SK-N-SH treated with all-trans-retinoic acid at 6 μM for 48 hours (cell line): Measurements from ENCODE around the gene NAT16.

Experiments used
- ARNTL ChIP-seq: fragments of 450-650 bp; formaldehyde crosslinking; IDR thresholded peaks from 2 replicates; pipeline ENCODE4 v1.5.0; 2020; ENCODE audit warnings: low read depth, mild to moderate bottlenecking, moderate library complexity, borderline replicate concordance
- CSDC2 ChIP-seq: fragments of 250-450 bp; sonication (Bioruptor Pico); IDR thresholded peaks from 2 replicates; pipeline ENCODE4 v1.5.0; 2020; ENCODE audit warnings: mild to moderate bottlenecking, moderate library complexity
- ESRRG ChIP-seq: fragments of 250-450 bp; sonication (Bioruptor Pico); IDR thresholded peaks from 2 replicates; pipeline ENCODE4 v1.6.1; 2021; ENCODE audit warnings: mild to moderate bottlenecking
- ISL1 ChIP-seq: fragments of 250-450 bp; sonication (Bioruptor Pico); IDR thresholded peaks from 2 replicates; pipeline ENCODE4 v2.1.2; 2022; ENCODE audit warnings: mild to moderate bottlenecking, moderate library complexity
- PPARA ChIP-seq: fragments of 250-450 bp; sonication (Bioruptor Pico); IDR thresholded peaks from 2 replicates; pipeline ENCODE4 v1.5.0; 2020; ENCODE audit warnings: mild to moderate bottlenecking, borderline replicate concordance
- SNAI2 ChIP-seq: fragments of 250-450 bp; sonication (Bioruptor Pico); IDR thresholded peaks from 2 replicates; pipeline ENCODE4 v1.5.0; 2020; ENCODE audit warnings: mild to moderate bottlenecking, moderate library complexity
- ZFP3 ChIP-seq: fragments of 250-450 bp; sonication (Bioruptor Pico); IDR thresholded peaks from 2 replicates; pipeline ENCODE4 v1.5.0; 2020; ENCODE audit warnings: mild to moderate bottlenecking, moderate library complexity
- ZFP30 ChIP-seq: fragments of 450-650 bp; formaldehyde crosslinking; IDR thresholded peaks from 2 replicates; pipeline ENCODE4 v1.5.0; 2022; ENCODE audit warnings: mild to moderate bottlenecking, moderate library complexity
- ZNF8 ChIP-seq: fragments of 450-650 bp; formaldehyde crosslinking; IDR thresholded peaks from 2 replicates; pipeline ENCODE4 v1.5.0; 2020; ENCODE audit warnings: mild to moderate bottlenecking, moderate library complexity
- TF ChIP-seq, protein P1 (sequence below): fragments of 250-450 bp; sonication (Bioruptor Pico); IDR thresholded peaks from 2 replicates; pipeline ENCODE4 v1.5.1; 2020; ENCODE audit warnings: low read depth, mild to moderate bottlenecking, moderate library complexity
- TF ChIP-seq, protein P2 (sequence below): fragments of 250-450 bp; sonication (Bioruptor Pico); IDR thresholded peaks from 2 replicates; pipeline ENCODE4 v1.8.0; 2020; ENCODE audit warnings: mild to moderate bottlenecking, moderate library complexity, borderline replicate concordance
- TF ChIP-seq, protein P3 (sequence below): fragments of 250-450 bp; sonication (Bioruptor Pico); IDR thresholded peaks from 2 replicates; pipeline ENCODE4 v1.8.0; 2021; ENCODE audit warnings: low read depth, mild to moderate bottlenecking, moderate library complexity, borderline replicate concordance

DNA sequence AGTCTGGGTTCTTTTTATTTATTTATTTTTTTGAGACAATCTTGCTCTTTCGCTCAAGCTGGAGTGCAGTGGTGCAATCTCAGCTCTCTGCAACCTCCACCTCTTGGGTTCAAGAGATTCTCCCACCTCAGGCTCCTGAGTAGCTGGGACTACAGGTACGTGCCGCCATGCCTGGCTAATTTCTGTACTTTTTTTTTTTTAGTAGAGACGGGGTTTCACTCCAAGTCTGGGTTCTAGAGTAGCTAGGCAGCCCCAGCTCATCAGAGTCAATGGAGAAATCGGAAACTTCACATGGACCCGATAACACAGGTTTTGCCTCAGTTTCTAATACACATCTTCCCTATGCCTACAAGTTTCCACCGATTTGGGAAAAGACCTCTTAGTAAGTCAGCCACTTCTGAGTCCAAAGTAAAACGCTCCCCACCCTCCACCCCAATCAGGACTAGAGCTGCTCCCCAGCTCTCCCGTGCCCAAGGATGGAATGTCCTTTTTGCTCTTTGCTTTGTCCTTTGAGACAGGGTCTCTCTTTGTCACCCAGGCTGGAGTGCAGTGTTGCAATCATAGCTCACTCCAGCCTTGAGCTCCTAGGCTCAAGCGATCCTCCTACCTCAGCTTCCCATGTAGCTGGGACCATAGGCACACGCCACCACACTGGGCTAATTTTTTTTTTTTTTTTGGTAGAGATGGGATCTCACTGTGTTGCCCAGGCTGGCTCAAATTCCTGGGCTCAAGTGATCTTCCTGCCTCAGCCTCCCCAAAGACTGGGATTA is 57.0 kb downstream of the NAT16 start:
- TF ChIP-seq ZFP3 (CRISPR knock-in tag) (no peak), CSDC2 (CRISPR knock-in tag) (no peak), ZFP30 (no peak), ESRRG (CRISPR knock-in tag) (no peak), ZNF8 (CRISPR knock-in tag) (no peak), ARNTL (CRISPR knock-in tag) (no peak), SNAI2 (CRISPR knock-in tag) (no peak), PPARA (no peak), ISL1 (CRISPR knock-in tag) (no peak)
- TF ChIP-seq, protein P1, sequence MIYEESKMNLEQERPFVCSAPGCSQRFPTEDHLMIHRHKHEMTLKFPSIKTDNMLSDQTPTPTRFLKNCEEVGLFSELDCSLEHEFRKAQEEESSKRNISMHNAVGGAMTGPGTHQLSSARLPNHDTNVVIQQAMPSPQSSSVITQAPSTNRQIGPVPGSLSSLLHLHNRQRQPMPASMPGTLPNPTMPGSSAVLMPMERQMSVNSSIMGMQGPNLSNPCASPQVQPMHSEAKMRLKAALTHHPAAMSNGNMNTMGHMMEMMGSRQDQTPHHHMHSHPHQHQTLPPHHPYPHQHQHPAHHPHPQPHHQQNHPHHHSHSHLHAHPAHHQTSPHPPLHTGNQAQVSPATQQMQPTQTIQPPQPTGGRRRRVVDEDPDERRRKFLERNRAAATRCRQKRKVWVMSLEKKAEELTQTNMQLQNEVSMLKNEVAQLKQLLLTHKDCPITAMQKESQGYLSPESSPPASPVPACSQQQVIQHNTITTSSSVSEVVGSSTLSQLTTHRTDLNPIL, result no peak
- TF ChIP-seq, protein P2, sequence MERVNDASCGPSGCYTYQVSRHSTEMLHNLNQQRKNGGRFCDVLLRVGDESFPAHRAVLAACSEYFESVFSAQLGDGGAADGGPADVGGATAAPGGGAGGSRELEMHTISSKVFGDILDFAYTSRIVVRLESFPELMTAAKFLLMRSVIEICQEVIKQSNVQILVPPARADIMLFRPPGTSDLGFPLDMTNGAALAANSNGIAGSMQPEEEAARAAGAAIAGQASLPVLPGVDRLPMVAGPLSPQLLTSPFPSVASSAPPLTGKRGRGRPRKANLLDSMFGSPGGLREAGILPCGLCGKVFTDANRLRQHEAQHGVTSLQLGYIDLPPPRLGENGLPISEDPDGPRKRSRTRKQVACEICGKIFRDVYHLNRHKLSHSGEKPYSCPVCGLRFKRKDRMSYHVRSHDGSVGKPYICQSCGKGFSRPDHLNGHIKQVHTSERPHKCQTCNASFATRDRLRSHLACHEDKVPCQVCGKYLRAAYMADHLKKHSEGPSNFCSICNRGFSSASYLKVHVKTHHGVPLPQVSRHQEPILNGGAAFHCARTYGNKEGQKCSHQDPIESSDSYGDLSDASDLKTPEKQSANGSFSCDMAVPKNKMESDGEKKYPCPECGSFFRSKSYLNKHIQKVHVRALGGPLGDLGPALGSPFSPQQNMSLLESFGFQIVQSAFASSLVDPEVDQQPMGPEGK (CRISPR knock-in tag), result no peak
- TF ChIP-seq, protein P3, sequence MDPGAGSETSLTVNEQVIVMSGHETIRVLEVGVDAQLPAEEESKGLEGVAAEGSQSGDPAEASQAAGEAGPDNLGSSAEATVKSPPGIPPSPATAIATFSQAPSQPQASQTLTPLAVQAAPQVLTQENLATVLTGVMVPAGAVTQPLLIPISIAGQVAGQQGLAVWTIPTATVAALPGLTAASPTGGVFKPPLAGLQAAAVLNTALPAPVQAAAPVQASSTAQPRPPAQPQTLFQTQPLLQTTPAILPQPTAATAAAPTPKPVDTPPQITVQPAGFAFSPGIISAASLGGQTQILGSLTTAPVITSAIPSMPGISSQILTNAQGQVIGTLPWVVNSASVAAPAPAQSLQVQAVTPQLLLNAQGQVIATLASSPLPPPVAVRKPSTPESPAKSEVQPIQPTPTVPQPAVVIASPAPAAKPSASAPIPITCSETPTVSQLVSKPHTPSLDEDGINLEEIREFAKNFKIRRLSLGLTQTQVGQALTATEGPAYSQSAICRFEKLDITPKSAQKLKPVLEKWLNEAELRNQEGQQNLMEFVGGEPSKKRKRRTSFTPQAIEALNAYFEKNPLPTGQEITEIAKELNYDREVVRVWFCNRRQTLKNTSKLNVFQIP, result no peak
